H1 (cell line): Measurements from ENCODE around the gene FAM193A. TPM values are rescaled to one million over a fixed set of nuclear protein-coding genes. Genes with fewer than 3 reads are reported as not detected.

Experiments
- CTCF ChIA-PET: fragments of 300-600 bp; sonication (Branson Sonifier 250); formaldehyde crosslinking; loops from one replicate; lab custom pipeline; 2021; ENCODE audit not compliant: partially characterized antibody; lab: Charles Lee
- POLR2A ChIA-PET: fragments of 300-600 bp; sonication (Branson Sonifier 250); formaldehyde crosslinking; loops from one replicate; lab custom pipeline; 2021; ENCODE audit warnings: inconsistent platforms; ENCODE audit not compliant: partially characterized antibody; lab: Charles Lee
- DNase-seq, 2 experiments: peaks; one replicate each; pipeline versions ENCODE4 v3.0.0 to v3.0.0-alpha.2; 2010 to 2022; ENCODE audit warnings: low spot score in 2 of 2, low read depth in 1 of 2, mixed read lengths in 1 of 2
- FAIRE-seq: peaks from 2 replicates; lab custom pipeline; 2011; peaks lifted over from hg19 to GRCh38; lab: Jason Lieb, UNC
- H2AFZ ChIP-seq: 2 replicates; pipeline ENCODE4 v1.8.1; 2012; ENCODE audit warnings: low read length, inconsistent platforms
- H2AK5ac ChIP-seq: 2 replicates; pipeline ENCODE4 v1.6.1; 2013; ENCODE audit warnings: low read depth, low read length
- H2BK120ac ChIP-seq: replicated peaks from 2 replicates; pipeline ENCODE3; 2013; ENCODE audit warnings: low read depth, low read length, inconsistent platforms
- H2BK12ac ChIP-seq: 2 replicates; pipeline ENCODE4 v1.6.1; 2013; ENCODE audit warnings: low read depth, low read length
- H2BK15ac ChIP-seq: 2 replicates; pipeline ENCODE4 v1.6.1; 2013; ENCODE audit warnings: low read length
- H2BK20ac ChIP-seq: 2 replicates; pipeline ENCODE4 v1.6.1; 2013; ENCODE audit warnings: low read length
- H2BK5ac ChIP-seq: 2 replicates; pipeline ENCODE4 v1.6.1; 2013; ENCODE audit warnings: low read depth, low read length
- H3K14ac ChIP-seq: 2 replicates; pipeline ENCODE4 v1.6.1; 2013; ENCODE audit warnings: inconsistent platforms; ENCODE audit not compliant: insufficient read length
- H3K18ac ChIP-seq: 2 replicates; pipeline ENCODE4 v1.6.1; 2013; ENCODE audit warnings: low read length; ENCODE audit errors: extremely low read depth
- H3K23ac ChIP-seq: 2 replicates; pipeline ENCODE4 v1.6.1; 2013; ENCODE audit warnings: inconsistent platforms; ENCODE audit not compliant: insufficient read length
- H3K23me2 ChIP-seq: 2 replicates; pipeline ENCODE4 v1.6.1; 2013; ENCODE audit warnings: low read depth, low read length
- H3K27ac ChIP-seq: 2 replicates; pipeline ENCODE4 v1.6.1; 2011; ENCODE audit warnings: low read depth, low read length, inconsistent platforms
- H3K27me3 ChIP-seq, 4 experiments: replicated peaks in 1 of 4; 1 replicate in 1 of 4; 2 replicates in 3 of 4; pipeline versions ENCODE4 v1.6.1 to v1.8.1; 2011 to 2013; ENCODE audit warnings: low read length in 3 of 4, mild to moderate bottlenecking in 3 of 4, inconsistent platforms in 2 of 4, mixed read lengths in 2 of 4, moderate library complexity in 1 of 4; ENCODE audit not compliant: control insufficient read depth in 3 of 4, insufficient read depth in 3 of 4; ENCODE audit errors: extremely low read depth in 1 of 4
- H3K36me3 ChIP-seq, 4 experiments: 2 replicates each; pipeline versions ENCODE4 v1.6.1 to v1.8.1; 2011 to 2013; ENCODE audit warnings: mild to moderate bottlenecking in 4 of 4, low read length in 3 of 4, moderate library complexity in 2 of 4, control low read depth in 1 of 4, inconsistent platforms in 1 of 4; ENCODE audit not compliant: insufficient read depth in 4 of 4, control insufficient read depth in 2 of 4
- H3K4ac ChIP-seq: replicated peaks from 2 replicates; pipeline ENCODE3; 2013; ENCODE audit warnings: low read length, low read depth, mixed read lengths, inconsistent platforms; ENCODE audit not compliant: insufficient read length
- H3K4me1 ChIP-seq, 4 experiments: replicated peaks in 1 of 4; 1 replicate in 1 of 4; 2 replicates in 3 of 4; pipeline versions ENCODE4 v1.6.1 to v1.8.1; 2011 to 2013; ENCODE audit warnings: low read length in 3 of 4, inconsistent platforms in 2 of 4, mixed read lengths in 1 of 4; ENCODE audit not compliant: insufficient read depth in 4 of 4, control insufficient read depth in 3 of 4
- H3K4me2 ChIP-seq, 2 experiments: 2 replicates each; pipeline versions ENCODE4 v1.6.1 to v1.8.1; 2011 to 2013; ENCODE audit warnings: low read depth in 2 of 2, low read length in 2 of 2, control low read depth in 1 of 2, inconsistent platforms in 1 of 2, mild to moderate bottlenecking in 1 of 2; ENCODE audit not compliant: insufficient read depth in 1 of 2
- H3K4me3 ChIP-seq, 4 experiments: fragments of 200-600, 300-600 bp in 1 of 4; sonication (generic), shearing (Covaris generic), sonication (Bioruptor Twin) in 1 of 4; 2 replicates each; pipeline versions ENCODE4 v1.5.1 to v1.8.1; 2011 to 2016; ENCODE audit warnings: low read length in 4 of 4, low read depth in 3 of 4, control low read depth in 2 of 4, inconsistent platforms in 2 of 4, mild to moderate bottlenecking in 2 of 4, mixed read lengths in 1 of 4, moderate library complexity in 1 of 4; ENCODE audit not compliant: insufficient read depth in 2 of 4; ENCODE audit errors: extremely low read depth in 1 of 4
- H3K56ac ChIP-seq: replicated peaks from 2 replicates; pipeline ENCODE3; 2013; ENCODE audit warnings: low read depth, mild to moderate bottlenecking, mixed read lengths, low read length, inconsistent platforms; ENCODE audit not compliant: insufficient read length
- H3K79me1 ChIP-seq: 2 replicates; pipeline ENCODE4 v1.6.1; 2013; ENCODE audit warnings: low read depth, low read length, control low read depth
- H3K79me2 ChIP-seq, 2 experiments: 2 replicates each; pipeline versions ENCODE4 v1.6.1 to v1.8.1; 2012 to 2013; ENCODE audit warnings: low read length in 2 of 2, mild to moderate bottlenecking in 2 of 2, inconsistent platforms in 1 of 2; ENCODE audit not compliant: insufficient read depth in 2 of 2, control insufficient read depth in 1 of 2
- H3K9ac ChIP-seq, 4 experiments: replicated peaks in 1 of 4; 1 replicate in 1 of 4; 2 replicates in 3 of 4; pipeline versions ENCODE4 v1.6.1 to v1.8.1; 2011 to 2013; ENCODE audit warnings: low read depth in 3 of 4, low read length in 3 of 4, control low read depth in 2 of 4, mild to moderate bottlenecking in 2 of 4, moderate library complexity in 2 of 4, inconsistent platforms in 1 of 4; ENCODE audit errors: extremely low read depth in 1 of 4
- H3K9me3 ChIP-seq, 2 experiments: 2 replicates each; pipeline versions ENCODE4 v1.6.1 to v1.8.1; 2012 to 2013; ENCODE audit warnings: mild to moderate bottlenecking in 2 of 2, moderate library complexity in 2 of 2, control low read depth in 1 of 2, inconsistent platforms in 1 of 2, low read depth in 1 of 2, low read length in 1 of 2, mixed read lengths in 1 of 2; ENCODE audit not compliant: insufficient read depth in 2 of 2
- H4K20me1 ChIP-seq, 2 experiments: replicated peaks in 1 of 2; 2 replicates each; pipeline versions ENCODE3 to v1.8.1; 2011 to 2013; ENCODE audit warnings: inconsistent platforms in 2 of 2, low read length in 2 of 2, mild to moderate bottlenecking in 1 of 2; ENCODE audit not compliant: insufficient read depth in 2 of 2, control insufficient read depth in 1 of 2
- H4K5ac ChIP-seq: 2 replicates; pipeline ENCODE4 v1.6.1; 2013; ENCODE audit warnings: low read length, low read depth, mixed read lengths, inconsistent platforms; ENCODE audit not compliant: insufficient read length
- H4K8ac ChIP-seq: 2 replicates; pipeline ENCODE4 v1.8.0; 2013; ENCODE audit warnings: mild to moderate bottlenecking, moderate library complexity, low read length, inconsistent platforms; ENCODE audit not compliant: insufficient read depth; ENCODE audit errors: extremely low read depth
- H4K91ac ChIP-seq: replicated peaks from 2 replicates; pipeline ENCODE3; 2013; ENCODE audit warnings: low read length, mixed read lengths, inconsistent platforms; ENCODE audit not compliant: insufficient read length
- CBX5 ChIP-seq: fragments of 300-800, 300-1000 bp; sonication (generic); IDR thresholded peaks from 2 replicates; pipeline ENCODE4 v1.7.1; 2016; ENCODE audit warnings: antibody characterized with exemption, low read length, low read depth
- CEBPB ChIP-seq: IDR thresholded peaks from 2 replicates; pipeline ENCODE4 v1.6.1; 2012; ENCODE audit warnings: low read depth, low read length
- HDAC6 ChIP-seq: IDR thresholded peaks from one replicate; pipeline ENCODE4 v1.7.1; 2012; ENCODE audit warnings: low read depth, mild to moderate bottlenecking, inconsistent platforms, low read length, moderate library complexity
- JUN ChIP-seq: IDR thresholded peaks from 2 replicates; pipeline ENCODE4 v1.6.1; 2011; ENCODE audit warnings: low read depth, mild to moderate bottlenecking, improper control_type of control experiment, low read length
- JUND ChIP-seq: IDR thresholded peaks from 2 replicates; pipeline ENCODE4 v1.6.1; 2011; ENCODE audit warnings: mild to moderate bottlenecking, improper control_type of control experiment, low read length
- MAFK ChIP-seq: IDR thresholded peaks from 2 replicates; pipeline ENCODE4 v1.6.1; 2012; ENCODE audit warnings: low read depth, mild to moderate bottlenecking, improper control_type of control experiment, low read length
- NANOG ChIP-seq: IDR thresholded peaks from 2 replicates; pipeline ENCODE4 v1.6.1; 2011; ENCODE audit warnings: low read length, low read depth, mild to moderate bottlenecking, inconsistent platforms; ENCODE audit not compliant: insufficient read depth, poor library complexity, severe bottlenecking
- POLR2A ChIP-seq, 2 experiments: IDR thresholded peaks; 1 replicate in 1 of 2; 2 replicates in 1 of 2; pipeline ENCODE4 v1.6.1; 2011; ENCODE audit warnings: low read depth in 2 of 2, low read length in 2 of 2, mild to moderate bottlenecking in 2 of 2; ENCODE audit errors: control extremely low read depth in 1 of 2
- POLR2AphosphoS5 ChIP-seq: IDR thresholded peaks from 2 replicates; pipeline ENCODE4 v1.6.1; 2011; ENCODE audit warnings: low read depth, low read length
- POU5F1 ChIP-seq: IDR thresholded peaks from 2 replicates; pipeline ENCODE4 v1.6.1; 2011; ENCODE audit warnings: low read depth, mild to moderate bottlenecking, low read length, moderate library complexity
- RBBP5 ChIP-seq: IDR thresholded peaks from 2 replicates; pipeline ENCODE4 v1.7.1; 2012; ENCODE audit warnings: low read depth, mild to moderate bottlenecking, inconsistent platforms, low read length, moderate library complexity, borderline replicate concordance
- RFX5 ChIP-seq: IDR thresholded peaks from 2 replicates; pipeline ENCODE4 v1.6.1; 2011; ENCODE audit warnings: low read depth, low read length, improper control_type of control experiment, borderline replicate concordance
- RXRA ChIP-seq: IDR thresholded peaks from 2 replicates; pipeline ENCODE4 v1.6.1; 2011; ENCODE audit warnings: low read depth, mild to moderate bottlenecking, low read length, moderate library complexity; ENCODE audit not compliant: insufficient read depth
- SAP30 ChIP-seq: fragments of 300-600 bp; sonication (generic); IDR thresholded peaks from 2 replicates; pipeline ENCODE4 v1.7.1; 2012; ENCODE audit warnings: low read length, moderate library complexity, mild to moderate bottlenecking, inconsistent platforms; ENCODE audit not compliant: insufficient read depth, insufficient replicate concordance
- SP2 ChIP-seq: IDR thresholded peaks from 2 replicates; pipeline ENCODE4 v1.6.1; 2012; ENCODE audit warnings: mild to moderate bottlenecking, low read length, inconsistent platforms
- TAF7 ChIP-seq: optimal IDR thresholded peaks from 2 replicates; pipeline ENCODE3; 2011; ENCODE audit warnings: low read depth, mild to moderate bottlenecking, inconsistent platforms, low read length, moderate library complexity, borderline replicate concordance
- WGBS, 2 experiments: shearing (Covaris generic) in 1 of 2; methylation state at CpG; one replicate each; pipeline versions ENCODE4 v1.1.6 to v1.1.7; 2013 to 2015; ENCODE audit warnings: low lambda C conversion rate in 2 of 2, mixed read lengths in 2 of 2, inconsistent platforms in 1 of 2, low coverage in 1 of 2, missing lambda C conversion rate in 1 of 2; ENCODE audit not compliant: insufficient replicate concordance in 2 of 2, insufficient coverage in 1 of 2, insufficient read length in 1 of 2; ENCODE audit errors: extremely low coverage in 1 of 2, missing lambda C conversion rate in 1 of 2; 5-methylcytosine and 5-hydroxymethylcytosine counted together
- polyA plus RNA-seq, 7 experiments: library from polyadenylated mRNA; depleted of rRNA in 3 of 7; stranded (reverse) in 5 of 7; unstranded in 2 of 7; fragments of >200 nt in 5 of 7; fragments of 200-250 nt in 2 of 7; gene quantifications; 1 replicate in 5 of 7; 2 replicates in 1 of 7; 4 replicates in 1 of 7; pipeline versions ENCODE4 v1.2.1 to v1.2.3, GENCODE V29; 2011 to 2013; ENCODE audit warnings: missing spikeins in 2 of 7, mixed read lengths in 2 of 7
- total RNA-seq: library from RNA; stranded (reverse); fragmentation: NEBNext Ultra II Directional; extraction: Animal tissue kit (Norgen Biotek cat#: 25700); gene quantifications from 2 replicates; pipeline ENCODE4 v1.2.1, GENCODE V29; 2021

The FAM193A gene
- total and polyA plus RNA-seq, 2 of the 8 experiments (the other 6 are each of a cell fraction or from before 2014, with no cell fraction given), result 8.7 to 26.2 TPM

GRCh38 chr4:2607822-2608221, 71.4 kb downstream of the FAM193A start:
- H4K5ac ChIP-seq, result no peak overlapping the region
- no peak overlapping the region for H3K27ac ChIP-seq
- no peak overlapping the region for H2BK12ac ChIP-seq
- H4K91ac ChIP-seq, result no peak overlapping the region
- WGBS, 2 experiments, result 94% methylated on average over 10 of the region's 10 CpGs; no CpG with 5 or more reads in 1 of the 2 experiments
- H3K36me3 ChIP-seq, result no peaks in the 10 kb centered on the region
- no peak overlapping the region for H2AFZ ChIP-seq
- H3K4me1 ChIP-seq, result peaks cover 0 to 2% (median 0%) of the 10 kb centered on the region in 4 experiments; a peak in 1 of 7 replicates
- H2BK5ac ChIP-seq, result no peak overlapping the region
- no peak overlapping the region for H2AK5ac ChIP-seq
- peaks cover 2% of the 10 kb centered on the region in 2 experiments for H4K20me1 ChIP-seq
- H2BK15ac ChIP-seq, result no peak overlapping the region
- H3K23me2 ChIP-seq, result no peaks in the 10 kb centered on the region
- H3K9ac ChIP-seq, result no peak overlapping the region
- H3K23ac ChIP-seq, result no peak overlapping the region
- no peak for FAIRE-seq
- H3K9me3 ChIP-seq, result no peaks in the 10 kb centered on the region
- peaks cover 4 to 81% of the 10 kb centered on the region in 2 experiments; a peak in 3 of 4 replicates for H3K79me2 ChIP-seq
- H4K8ac ChIP-seq, result no peak overlapping the region
- no peak overlapping the region for H3K4me2 ChIP-seq
- H3K4me3 ChIP-seq, result no peak overlapping the region
- H3K18ac ChIP-seq, result no peak overlapping the region
- no peak overlapping the region for H2BK20ac ChIP-seq
- TF ChIP-seq MAFK (no peak), RBBP5 (no peak), POU5F1 (no peak), CEBPB (no peak), TAF7 (no peak), POLR2A (IDR thresholded peaks at IDR 0.05; ENCODE audit: control extremely low read depth in 1 of 2, low read depth in 2 of 2, low read length in 2 of 2) (no peak), RXRA (no peak), SAP30 (no peak), JUN (no peak), HDAC6 (no peak), SP2 (no peak), RFX5 (no peak), POLR2AphosphoS5 (no peak), NANOG (no peak), CBX5 (no peak), JUND (no peak)
- DNase-seq, result no peak
- no peak overlapping the region for H2BK120ac ChIP-seq
- no peak overlapping the region for H3K14ac ChIP-seq
- no peak overlapping the region for H3K56ac ChIP-seq
- ChIA-PET CTCF (no interaction called here), POLR2A (no interaction called here)
- H3K79me1 ChIP-seq, result peaks cover 7% of the 10 kb centered on the region; the same call in 1 of the 2 replicates
- H3K4ac ChIP-seq, result no peak overlapping the region
- H3K27me3 ChIP-seq, result no peaks in the 10 kb centered on the region
